Measurements from ENCODE around the gene TNS3.

TNS3 gene

GRCh38 chr7:47231032-47231431 is 350.9 kb downstream of the TNS3 start:
- no peak for DNase-seq (ENCODE audit: extremely low read depth, low read depth)

GRCh38 chr7:47228386-47229014 is 353.4 kb downstream of the TNS3 start:
- H3K4me3 ChIP-seq (replicated peaks; ENCODE audit: low read depth, low read length) = no peak overlapping the region
- TF ChIP-seq, protein P1, sequence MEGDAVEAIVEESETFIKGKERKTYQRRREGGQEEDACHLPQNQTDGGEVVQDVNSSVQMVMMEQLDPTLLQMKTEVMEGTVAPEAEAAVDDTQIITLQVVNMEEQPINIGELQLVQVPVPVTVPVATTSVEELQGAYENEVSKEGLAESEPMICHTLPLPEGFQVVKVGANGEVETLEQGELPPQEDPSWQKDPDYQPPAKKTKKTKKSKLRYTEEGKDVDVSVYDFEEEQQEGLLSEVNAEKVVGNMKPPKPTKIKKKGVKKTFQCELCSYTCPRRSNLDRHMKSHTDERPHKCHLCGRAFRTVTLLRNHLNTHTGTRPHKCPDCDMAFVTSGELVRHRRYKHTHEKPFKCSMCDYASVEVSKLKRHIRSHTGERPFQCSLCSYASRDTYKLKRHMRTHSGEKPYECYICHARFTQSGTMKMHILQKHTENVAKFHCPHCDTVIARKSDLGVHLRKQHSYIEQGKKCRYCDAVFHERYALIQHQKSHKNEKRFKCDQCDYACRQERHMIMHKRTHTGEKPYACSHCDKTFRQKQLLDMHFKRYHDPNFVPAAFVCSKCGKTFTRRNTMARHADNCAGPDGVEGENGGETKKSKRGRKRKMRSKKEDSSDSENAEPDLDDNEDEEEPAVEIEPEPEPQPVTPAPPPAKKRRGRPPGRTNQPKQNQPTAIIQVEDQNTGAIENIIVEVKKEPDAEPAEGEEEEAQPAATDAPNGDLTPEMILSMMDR (IDR thresholded peaks at IDR 0.05; ENCODE audit: low read depth, low read length, missing control alignments) = no peak
- no peak for DNase-seq (ENCODE audit: extremely low read depth, low read depth)

More at GRCh38 chr7:47231032-47231431, 350.9 kb downstream of the TNS3 start:
- no peak overlapping the region for H3K4me3 ChIP-seq (replicated peaks; ENCODE audit: low read depth, low read length)
- TF ChIP-seq, protein P1 (IDR thresholded peaks at IDR 0.05; ENCODE audit: low read depth, low read length, missing control alignments) = no peak

GRCh38 chr7:47227762-47228177 is 354.1 kb downstream of the TNS3 start:
- H3K4me3 ChIP-seq (replicated peaks; ENCODE audit: low read depth, low read length) = no peak overlapping the region
- DNase-seq (ENCODE audit: extremely low read depth, low read depth) = peak; percentile 56
- TF ChIP-seq, protein P1 (IDR thresholded peaks at IDR 0.05; ENCODE audit: low read depth, low read length, missing control alignments) = no peak

- TF ChIP-seq, protein P1 (IDR thresholded peaks at IDR 0.05; ENCODE audit: low read depth, low read length, missing control alignments) = no peak
- H3K4me3 ChIP-seq (replicated peaks; ENCODE audit: low read depth, low read length) = no peak overlapping the region
- DNase-seq (ENCODE audit: extremely low read depth, low read depth) = no peak
Observed at GRCh38 chr7:47226696-47227095, 355.2 kb downstream of the TNS3 start.

- TF ChIP-seq, protein P1 (IDR thresholded peaks at IDR 0.05; ENCODE audit: low read depth, low read length, missing control alignments) = no peak
- DNase-seq (ENCODE audit: extremely low read depth, low read depth) = no peak
- no peak overlapping the region for H3K4me3 ChIP-seq (replicated peaks; ENCODE audit: low read depth, low read length)
Observed at GRCh38 chr7:47225387-47226131, 356.4 kb downstream of the TNS3 start.

Data from HFF-Myc (cell line).